Esophagus muscularis mucosa (tissue), 4 donors: ENCODE results near the gene POLA2.

ENCODE experiments used
- CTCF ChIP-seq, 3 experiments: fragments of 200-600 bp in 2 of 3; fragments of 450-650 bp in 1 of 3; sonication (generic) in 2 of 3; IDR thresholded peaks; one replicate each; pipeline ENCODE4 v1.5.1; 2017 to 2019; ENCODE audit warnings: antibody characterized with exemption in 3 of 3, mild to moderate bottlenecking in 2 of 3, moderate library complexity in 1 of 3
- EP300 ChIP-seq: sonication (generic); formaldehyde crosslinking; IDR thresholded peaks from one replicate; pipeline ENCODE4 v1.6.1; 2017; ENCODE audit warnings: antibody characterized with exemption
- POLR2A ChIP-seq: fragments of 450-650 bp; IDR thresholded peaks from one replicate; pipeline ENCODE4 v1.6.1; 2017; ENCODE audit warnings: antibody characterized with exemption, moderate library complexity, mild to moderate bottlenecking, low read depth
- POLR2AphosphoS5 ChIP-seq, 2 donors: sonication (generic); formaldehyde crosslinking; IDR thresholded peaks; one replicate each; pipeline ENCODE4 v1.6.1; 2017; ENCODE audit warnings: antibody characterized with exemption in 2 of 2

GRCh38 chr11:65323813-65324212 lies 62.1 kb downstream of the POLA2 start:
- no peak for TF ChIP-seq EP300
- TF ChIP-seq POLR2A = no peak
- no peak for TF ChIP-seq CTCF (IDR thresholded peaks at IDR 0.05)
- TF ChIP-seq POLR2AphosphoS5 (IDR thresholded peaks at IDR 0.05) = peak in 1 of 2 donors; percentile 43
